Epithelial cell of proximal tubule (primary cell): ENCODE data around the gene ARHGAP25. TPM values are rescaled to one million over a fixed set of nuclear protein-coding genes. Genes with fewer than 3 reads are reported as not detected.

ENCODE experiments used
- DNase-seq: peaks from one replicate; pipeline ENCODE4 v3.0.0-alpha.2; 2011; ENCODE audit warnings: low read depth
- H3K4me3 ChIP-seq: 2 replicates; pipeline ENCODE4 v1.5.1; 2011; ENCODE audit warnings: low read depth, mild to moderate bottlenecking, low read length
- CTCF ChIP-seq: conservative IDR thresholded peaks from 2 replicates; pipeline ENCODE4 v1.5.1; 2012; ENCODE audit warnings: low read depth, mild to moderate bottlenecking, low read length
- total RNA-seq: library from RNA; depleted of rRNA; stranded (reverse); fragments of >200 nt; gene quantifications from 2 replicates; pipeline ENCODE4 v1.2.3, GENCODE V29; 2015

ARHGAP25 gene
- total RNA-seq, 1 donor from 2014 or later = not detected

- DNase-seq = no peak
- H3K4me3 ChIP-seq = no peak overlapping the region
- no peak for TF ChIP-seq CTCF
These were observed 129.4 kb downstream of the ARHGAP25 start for GRCh38 chr2:68863996-68864395.

GRCh38 chr2:68865108-68865507 is 130.5 kb downstream of the ARHGAP25 start:
- TF ChIP-seq CTCF = no peak
- no peak overlapping the region for H3K4me3 ChIP-seq
- no peak for DNase-seq

- no peak for DNase-seq
- H3K4me3 ChIP-seq = no peak overlapping the region
- no peak for TF ChIP-seq CTCF
These were observed 135.6 kb downstream of the ARHGAP25 start for GRCh38 chr2:68870215-68870614.

GRCh38 chr2:68871159-68871764 is 136.7 kb downstream of the ARHGAP25 start, which contains the start of gene BMP10:
Gene BMP10 (minus strand): TSS chr2:68871397. CDS start chr2:68871358, 39 bp downstream.
- no peak for TF ChIP-seq CTCF
- DNase-seq = no peak

More at GRCh38 chr2:68871159-68871764, 136.7 kb downstream of the ARHGAP25 start, which contains the start of gene BMP10:
- H3K4me3 ChIP-seq = no peak within 1 kb of the TSS

Other genes with a start within 250 kb of the ARHGAP25 start
- 0.14 TPM in 1 of 2 replicates, not detected in the other for gene PROKR1, start 91.2 kb upstream of the ARHGAP25 start, total RNA-seq
- not detected in 2 replicates for gene BMP10, start 136.6 kb downstream of the ARHGAP25 start, total RNA-seq
- not detected in 2 replicates for gene GKN2, start 218.1 kb downstream of the ARHGAP25 start, total RNA-seq
- gene GKN1, start 239.8 kb downstream of the ARHGAP25 start, total RNA-seq = not detected in 2 replicates